ENCODE results near the gene KIAA0232.

DNA sequence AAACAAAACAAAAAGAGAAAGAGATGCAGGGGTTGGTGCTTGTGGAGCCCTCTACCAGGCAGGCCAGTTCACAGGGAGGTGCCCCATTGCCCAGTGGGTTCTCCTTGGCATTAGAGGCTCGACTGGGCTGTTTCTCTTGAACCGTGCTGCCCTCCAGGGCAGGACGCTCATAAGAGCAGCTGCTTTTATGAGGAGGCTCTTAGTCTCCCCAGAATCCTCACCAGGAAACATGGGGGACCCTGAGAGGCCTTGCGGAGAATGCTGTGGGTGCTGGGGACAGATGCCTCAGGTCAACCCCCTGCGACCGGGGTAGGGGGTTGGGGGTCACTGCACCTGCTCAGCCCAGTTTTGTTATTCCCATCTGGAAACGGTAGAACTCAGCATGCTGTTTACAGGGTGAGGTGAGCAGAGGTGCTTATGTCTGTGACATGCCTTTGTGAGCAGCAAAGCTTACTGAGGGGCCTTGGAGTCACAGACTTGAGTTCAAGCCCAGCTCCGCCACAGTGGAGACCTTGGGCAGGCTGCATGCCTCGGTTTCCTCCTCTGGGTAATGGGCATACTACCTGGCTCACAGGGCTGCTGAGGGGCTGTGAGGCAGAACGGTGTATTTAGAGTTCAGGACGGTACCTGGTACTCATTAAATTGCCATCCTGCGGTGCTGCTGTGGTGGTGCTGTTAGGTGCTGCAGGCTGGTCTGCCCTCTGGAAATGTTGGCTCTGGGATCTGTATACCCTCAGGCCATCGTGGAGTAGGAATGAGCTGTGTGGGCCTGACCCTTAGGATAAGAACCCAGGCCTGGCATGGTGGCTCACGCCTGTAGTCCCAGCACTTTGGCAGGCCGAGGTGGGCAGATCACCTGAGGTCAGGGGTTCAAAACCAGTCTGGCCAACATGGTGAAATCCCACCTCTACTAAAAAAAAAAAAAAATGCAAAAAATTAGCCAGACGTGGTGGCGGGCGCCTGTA is 132.8 kb downstream of the KIAA0232 start:
- no peak for TF ChIP-seq EZH2 (IDR thresholded peaks at IDR 0.05; ENCODE audit: borderline replicate concordance, low read length)
- TF ChIP-seq, protein P1, sequence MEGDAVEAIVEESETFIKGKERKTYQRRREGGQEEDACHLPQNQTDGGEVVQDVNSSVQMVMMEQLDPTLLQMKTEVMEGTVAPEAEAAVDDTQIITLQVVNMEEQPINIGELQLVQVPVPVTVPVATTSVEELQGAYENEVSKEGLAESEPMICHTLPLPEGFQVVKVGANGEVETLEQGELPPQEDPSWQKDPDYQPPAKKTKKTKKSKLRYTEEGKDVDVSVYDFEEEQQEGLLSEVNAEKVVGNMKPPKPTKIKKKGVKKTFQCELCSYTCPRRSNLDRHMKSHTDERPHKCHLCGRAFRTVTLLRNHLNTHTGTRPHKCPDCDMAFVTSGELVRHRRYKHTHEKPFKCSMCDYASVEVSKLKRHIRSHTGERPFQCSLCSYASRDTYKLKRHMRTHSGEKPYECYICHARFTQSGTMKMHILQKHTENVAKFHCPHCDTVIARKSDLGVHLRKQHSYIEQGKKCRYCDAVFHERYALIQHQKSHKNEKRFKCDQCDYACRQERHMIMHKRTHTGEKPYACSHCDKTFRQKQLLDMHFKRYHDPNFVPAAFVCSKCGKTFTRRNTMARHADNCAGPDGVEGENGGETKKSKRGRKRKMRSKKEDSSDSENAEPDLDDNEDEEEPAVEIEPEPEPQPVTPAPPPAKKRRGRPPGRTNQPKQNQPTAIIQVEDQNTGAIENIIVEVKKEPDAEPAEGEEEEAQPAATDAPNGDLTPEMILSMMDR (conservative IDR thresholded peaks at IDR 0.05 in 1 of 2, IDR thresholded peaks at IDR 0.05 in 1 of 2; ENCODE audit: extremely low read depth in 1 of 2, insufficient read depth in 1 of 2, low read depth in 1 of 2, low read length in 2 of 2) = no peak

Data from mammary epithelial cell (primary cell).